Astrocyte of the spinal cord (primary cell): ENCODE measurements around the gene CDK6.
A peak's percentile ranks its signal among the peaks of the same experiment; 100 is the strongest.

Source experiments
- DNase-seq: peaks from one replicate; pipeline ENCODE4 v3.0.0; 2011; ENCODE audit warnings: low read depth, low spot score
- H3K4me3 ChIP-seq: 2 replicates; pipeline ENCODE4 v1.5.1; 2011; ENCODE audit warnings: low read depth, mild to moderate bottlenecking, low read length, moderate library complexity
- in situ Hi-C: cut with HindIII; loops from 2 replicates; pipeline ENCODE4 v1.10.0; 2017; ENCODE audit warnings: low sequenced_read_pairs
- TF ChIP-seq, protein P1 (sequence below): IDR thresholded peaks from 2 replicates; pipeline ENCODE4 v1.5.1; 2012; ENCODE audit warnings: low read depth, mild to moderate bottlenecking, low read length, inconsistent platforms

The CDK6 gene

DNA sequence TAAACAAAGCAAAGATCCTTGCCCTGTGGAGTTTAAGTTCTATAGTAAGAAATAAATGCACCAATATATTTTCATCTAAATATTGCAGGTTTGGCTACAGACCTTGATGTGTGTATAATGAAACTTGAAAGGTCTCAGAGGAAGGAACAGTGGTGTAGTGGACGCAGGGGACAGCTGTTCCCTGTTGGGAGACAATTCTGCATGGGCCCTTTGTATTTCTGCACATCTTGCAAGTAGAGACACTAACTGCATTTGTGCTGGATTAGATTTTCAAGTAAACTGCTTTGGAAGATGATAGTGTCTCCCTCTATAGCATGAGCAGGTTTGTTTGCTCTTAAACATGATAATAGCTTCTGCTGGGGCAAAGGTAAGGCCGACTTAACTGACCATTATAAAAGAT is 188.7 kb downstream of the CDK6 start:
- H3K4me3 ChIP-seq: no peak overlapping the region
- TF ChIP-seq, protein P1, sequence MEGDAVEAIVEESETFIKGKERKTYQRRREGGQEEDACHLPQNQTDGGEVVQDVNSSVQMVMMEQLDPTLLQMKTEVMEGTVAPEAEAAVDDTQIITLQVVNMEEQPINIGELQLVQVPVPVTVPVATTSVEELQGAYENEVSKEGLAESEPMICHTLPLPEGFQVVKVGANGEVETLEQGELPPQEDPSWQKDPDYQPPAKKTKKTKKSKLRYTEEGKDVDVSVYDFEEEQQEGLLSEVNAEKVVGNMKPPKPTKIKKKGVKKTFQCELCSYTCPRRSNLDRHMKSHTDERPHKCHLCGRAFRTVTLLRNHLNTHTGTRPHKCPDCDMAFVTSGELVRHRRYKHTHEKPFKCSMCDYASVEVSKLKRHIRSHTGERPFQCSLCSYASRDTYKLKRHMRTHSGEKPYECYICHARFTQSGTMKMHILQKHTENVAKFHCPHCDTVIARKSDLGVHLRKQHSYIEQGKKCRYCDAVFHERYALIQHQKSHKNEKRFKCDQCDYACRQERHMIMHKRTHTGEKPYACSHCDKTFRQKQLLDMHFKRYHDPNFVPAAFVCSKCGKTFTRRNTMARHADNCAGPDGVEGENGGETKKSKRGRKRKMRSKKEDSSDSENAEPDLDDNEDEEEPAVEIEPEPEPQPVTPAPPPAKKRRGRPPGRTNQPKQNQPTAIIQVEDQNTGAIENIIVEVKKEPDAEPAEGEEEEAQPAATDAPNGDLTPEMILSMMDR: no peak
- DNase-seq: no peak
- in situ Hi-C loops: no loop called here

DNA sequence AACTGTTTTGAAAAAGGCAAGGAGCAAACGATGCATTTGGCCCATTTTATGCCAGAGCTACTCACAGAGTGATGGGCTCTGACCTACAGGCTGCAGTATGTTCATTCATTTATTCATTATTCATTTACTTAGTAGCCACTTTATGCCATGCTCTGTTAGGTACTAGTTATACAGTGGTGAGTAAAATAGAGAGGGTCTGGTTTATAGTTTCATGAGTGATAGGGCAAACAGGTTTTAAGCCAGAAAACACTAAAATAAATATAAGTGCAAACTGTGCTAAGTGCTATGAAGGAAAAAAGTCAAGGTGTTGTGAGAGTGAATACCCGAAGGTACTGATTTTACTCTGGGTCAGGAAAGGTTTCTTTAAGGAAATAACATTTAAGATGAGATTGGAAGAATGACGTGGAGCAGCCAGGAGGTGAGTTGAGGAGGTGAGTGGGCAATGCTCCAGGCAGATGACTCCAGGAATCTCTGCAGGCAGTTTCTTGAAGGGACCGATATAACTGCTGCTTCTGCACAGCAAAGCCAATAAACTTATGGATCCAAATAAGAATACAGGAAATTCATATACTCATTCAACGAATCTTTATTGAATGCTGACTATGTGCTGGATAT is 189.3 kb downstream of the CDK6 start:
- TF ChIP-seq, protein P1: no peak
- no peak overlapping the region for H3K4me3 ChIP-seq
- in situ Hi-C loops: no loop called here
- no peak for DNase-seq

DNA sequence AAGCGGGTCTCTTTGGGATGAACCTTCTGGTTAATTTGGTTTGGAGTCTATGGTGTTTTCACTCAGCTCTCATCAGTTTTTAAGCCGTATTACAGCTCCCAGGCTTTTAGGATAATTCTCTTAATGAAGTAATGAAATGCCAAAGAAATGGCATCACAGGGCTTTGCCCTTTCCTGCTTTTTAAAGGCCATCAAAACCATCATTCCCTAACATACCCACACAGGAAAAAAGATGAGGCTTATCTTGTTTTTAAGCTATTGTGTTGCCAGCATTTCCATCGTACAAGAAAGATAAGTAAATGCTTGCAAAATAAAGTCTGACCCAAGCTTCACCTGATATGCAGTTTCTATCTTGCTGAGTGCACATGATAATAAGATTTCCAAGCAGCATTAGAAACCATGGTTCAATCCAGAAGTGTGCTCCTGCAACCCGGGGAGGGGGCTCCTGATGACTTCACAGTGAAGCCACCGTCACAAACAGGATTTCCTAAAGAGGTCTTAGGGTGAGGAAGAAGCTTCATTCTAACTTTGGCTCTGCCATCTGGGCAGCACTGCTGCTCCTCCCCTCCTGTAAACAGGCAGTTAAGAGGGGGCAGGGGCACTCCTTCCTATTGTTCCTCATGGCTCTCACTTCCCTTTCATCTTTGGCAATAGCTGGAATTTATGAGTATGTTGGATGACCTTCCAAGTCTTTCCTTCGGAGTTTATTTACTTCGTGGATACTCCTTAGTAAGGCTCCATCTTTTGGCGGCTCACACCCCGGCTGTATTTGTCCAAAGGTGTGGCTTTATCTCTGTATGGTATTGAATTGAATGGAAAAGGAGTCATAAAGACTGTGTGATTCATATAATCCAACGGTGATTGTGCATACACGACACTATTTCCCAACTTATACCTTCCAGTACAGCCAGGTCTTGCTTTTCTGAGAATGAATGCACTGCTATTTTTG is 191.0 kb downstream of the CDK6 start:
- no peak for DNase-seq
- in situ Hi-C loops: no loop called here
- TF ChIP-seq, protein P1: no peak
- H3K4me3 ChIP-seq: no peak overlapping the region

DNA sequence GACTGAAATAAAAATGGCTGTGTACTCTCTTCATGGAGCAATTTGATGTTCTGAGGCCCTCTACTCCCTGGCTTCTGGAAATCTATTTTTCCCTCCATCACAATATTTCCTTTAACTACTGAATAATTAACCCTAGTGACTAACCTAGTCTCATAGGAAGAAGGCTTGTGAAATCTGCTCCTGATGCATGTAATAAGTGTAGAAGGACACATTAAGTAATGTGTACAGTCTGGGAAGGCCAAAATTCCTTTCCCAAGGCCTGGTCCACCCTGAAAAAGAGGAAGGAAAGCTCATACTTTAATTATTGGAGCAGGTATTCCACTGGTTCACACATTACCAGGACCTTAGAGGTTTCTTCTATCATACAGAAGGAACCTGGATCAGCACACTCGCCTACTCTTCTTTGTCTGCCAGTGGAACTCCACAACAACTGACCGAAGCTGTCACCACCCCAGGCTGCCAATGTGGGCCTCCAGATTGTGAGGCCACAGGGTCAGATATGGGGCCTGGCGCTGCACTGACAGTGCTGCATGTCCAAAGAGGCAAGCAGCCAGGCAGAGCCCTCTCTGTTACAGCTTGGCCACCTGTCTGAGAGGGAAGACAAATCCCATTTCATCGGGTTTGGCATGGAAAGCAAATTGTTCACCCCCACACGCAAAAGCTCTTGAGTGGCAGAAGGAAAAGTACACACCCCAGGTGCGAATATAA is 191.8 kb downstream of the CDK6 start:
- H3K4me3 ChIP-seq: no peak overlapping the region
- no peak for DNase-seq
- TF ChIP-seq, protein P1: no peak
- in situ Hi-C loops: no loop called here

DNA sequence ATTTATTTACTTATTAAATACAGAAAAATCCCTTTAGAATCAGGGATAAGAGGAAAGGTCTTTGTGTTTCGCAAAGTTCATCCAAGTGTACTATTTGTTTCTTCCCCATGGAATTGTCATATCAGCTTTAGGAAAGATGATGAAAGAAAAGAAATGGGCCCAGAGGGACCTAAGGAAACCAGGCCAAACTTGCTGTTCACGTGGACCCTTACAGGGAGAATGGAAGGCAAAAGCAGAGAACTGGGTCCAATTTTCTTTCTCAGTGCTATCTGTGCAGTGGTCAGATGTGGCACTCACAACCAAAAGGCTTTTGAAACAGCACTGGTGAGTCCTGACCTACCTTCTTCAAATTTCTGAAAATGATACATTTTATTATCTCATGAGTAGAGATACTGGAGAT is 192.6 kb downstream of the CDK6 start:
- no peak for DNase-seq
- H3K4me3 ChIP-seq: no peak overlapping the region
- in situ Hi-C loops: no loop called here
- TF ChIP-seq, protein P1: no peak

DNA sequence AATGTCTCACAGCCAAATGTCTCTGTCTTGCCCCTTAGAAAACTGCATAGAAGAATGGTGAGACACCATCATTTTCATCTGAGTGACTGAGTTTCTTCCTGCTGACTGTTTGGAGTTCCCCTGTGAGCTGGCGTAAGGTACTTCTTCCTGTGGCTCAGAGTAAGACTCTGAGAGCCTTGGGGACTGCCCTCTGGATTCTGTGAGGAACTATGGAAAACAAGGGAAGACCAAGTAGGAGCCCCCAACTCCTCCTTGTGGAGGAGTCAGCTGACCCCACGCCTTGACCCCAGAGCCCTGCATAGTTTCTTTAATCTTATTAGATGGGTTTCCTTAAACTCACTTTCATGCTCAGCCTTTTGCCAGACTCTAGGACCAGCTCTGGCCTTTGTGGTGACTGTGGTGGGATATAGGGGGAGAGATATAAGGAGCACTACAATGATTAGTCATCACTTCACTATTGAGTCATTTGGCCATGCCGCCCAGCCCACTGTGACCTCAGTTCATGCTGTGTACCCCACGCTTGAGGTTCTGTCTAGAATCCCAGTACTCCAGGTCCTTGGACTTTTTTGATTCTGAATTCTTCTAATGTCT is 194.4 kb downstream of the CDK6 start:
- peak; percentile 87 for DNase-seq
- H3K4me3 ChIP-seq: no peak overlapping the region
- in situ Hi-C loops: no loop called here
- TF ChIP-seq, protein P1: no peak
